HG02642 (cell line): ENCODE results near the gene UBE2Q1.
"Not testable (repeated sequence)": the region's sequence is repeated elsewhere in the genome, so short reads cannot be mapped to it uniquely, and the experiment has no call there.

Experiments
- ATAC-seq: cut with Tn5 transposase; IDR thresholded peaks from one replicate; pipeline ENCODE4 v1.9.1; 2021; ENCODE audit warnings: mild to moderate bottlenecking; ENCODE audit not compliant: unreplicated experiment, poor library complexity

UBE2Q1 gene

GRCh38 chr1:154553056-154554030 is 5.1 kb downstream of the UBE2Q1 start:
- no peak for ATAC-seq

- ATAC-seq: no peak
Measured at GRCh38 chr1:154552036-154552435, 6.4 kb downstream of the UBE2Q1 start.

- ATAC-seq: no peak
Measured at GRCh38 chr1:154551474-154551873, 7.0 kb downstream of the UBE2Q1 start.

GRCh38 chr1:154550657-154551056 is 7.8 kb downstream of the UBE2Q1 start:
- ATAC-seq: no peak

GRCh38 chr1:154550070-154550469 is 8.4 kb downstream of the UBE2Q1 start:
- ATAC-seq: no peak

GRCh38 chr1:154549202-154549770 is 9.2 kb downstream of the UBE2Q1 start:
- ATAC-seq: no peak

- no peak for ATAC-seq
Measured at GRCh38 chr1:154548028-154548427, 10.4 kb downstream of the UBE2Q1 start.

- ATAC-seq: no peak
Measured at GRCh38 chr1:154547105-154547732, 11.2 kb downstream of the UBE2Q1 start.

GRCh38 chr1:154546264-154547063 is 12.0 kb downstream of the UBE2Q1 start:
- no peak for ATAC-seq

GRCh38 chr1:154541231-154541630 is 17.2 kb downstream of the UBE2Q1 start:
- ATAC-seq: no peak

GRCh38 chr1:154539486-154540483 is 18.7 kb downstream of the UBE2Q1 start:
- ATAC-seq: no peak

GRCh38 chr1:154536570-154536969 is 21.9 kb downstream of the UBE2Q1 start:
- ATAC-seq: no peak

- ATAC-seq: no peak
Measured at GRCh38 chr1:154533952-154534844, 24.3 kb downstream of the UBE2Q1 start.

GRCh38 chr1:154531950-154532349 is 26.5 kb downstream of the UBE2Q1 start:
- ATAC-seq: not testable (repeated sequence)

GRCh38 chr1:154529308-154529707 is 29.2 kb downstream of the UBE2Q1 start:
- ATAC-seq: no peak

- no peak for ATAC-seq
Measured at GRCh38 chr1:154527192-154527591, 31.3 kb downstream of the UBE2Q1 start.

- no peak for ATAC-seq
Measured at GRCh38 chr1:154524881-154525280, 33.6 kb downstream of the UBE2Q1 start.

- no peak for ATAC-seq
Measured at GRCh38 chr1:154521695-154522094, 36.8 kb downstream of the UBE2Q1 start.
